Endodermal cell (in vitro differentiated cells): ENCODE results near the gene USP17L17. TPM values are rescaled to one million over a fixed set of nuclear protein-coding genes. Genes with fewer than 3 reads are reported as not detected.
"Not testable (repeated sequence)": the region's sequence is repeated elsewhere in the genome, so short reads cannot be mapped to it uniquely, and the experiment has no call there.

Experiments used
- DNase-seq: peaks from one replicate; pipeline ENCODE4 v3.0.0-alpha.2; 2017
- H3K27ac ChIP-seq: 2 replicates; pipeline ENCODE4 v1.5.1; 2013; ENCODE audit warnings: mild to moderate bottlenecking, low read depth, low read length, moderate library complexity
- H3K27me3 ChIP-seq: 2 replicates; pipeline ENCODE4 v1.6.1; 2013; ENCODE audit warnings: mild to moderate bottlenecking, low read length, moderate library complexity; ENCODE audit not compliant: insufficient read depth, control insufficient read depth, poor library complexity, severe bottlenecking
- H3K36me3 ChIP-seq: 2 replicates; pipeline ENCODE4 v1.7.0; 2013; ENCODE audit warnings: mild to moderate bottlenecking, low read length, moderate library complexity; ENCODE audit not compliant: control insufficient read depth, insufficient read depth
- H3K4me1 ChIP-seq: one replicate; pipeline ENCODE4 v1.7.0; 2013; ENCODE audit warnings: low read length; ENCODE audit not compliant: control insufficient read depth, insufficient read depth
- H3K4me3 ChIP-seq: 2 replicates; pipeline ENCODE4 v1.5.1; 2013; ENCODE audit warnings: mild to moderate bottlenecking, low read length, moderate library complexity
- H3K9ac ChIP-seq: 2 replicates; pipeline ENCODE4 v1.6.1; 2013; ENCODE audit warnings: mild to moderate bottlenecking, low read length, moderate library complexity; ENCODE audit not compliant: poor library complexity, severe bottlenecking; ENCODE audit errors: extremely low read depth
- H3K9me3 ChIP-seq: 2 replicates; pipeline ENCODE4 v1.6.1; 2013; ENCODE audit warnings: mild to moderate bottlenecking, low read length, moderate library complexity; ENCODE audit not compliant: control insufficient read depth
- H3K27ac Mint-ChIP-seq: 2 replicates; pipeline ENCODE4 v1.8.0; 2020; ENCODE audit warnings: mixed read lengths
- H3K27me3 Mint-ChIP-seq: 2 replicates; pipeline ENCODE4 v1.8.0; 2021; ENCODE audit warnings: mild to moderate bottlenecking, mixed read lengths; ENCODE audit not compliant: insufficient read depth
- H3K36me3 Mint-ChIP-seq: 2 replicates; pipeline ENCODE4 v1.8.0; 2020; ENCODE audit warnings: low read depth, mixed read lengths
- H3K4me1 Mint-ChIP-seq: 2 replicates; pipeline ENCODE4 v1.8.0; 2020; ENCODE audit warnings: mixed read lengths
- H3K4me3 Mint-ChIP-seq: 2 replicates; pipeline ENCODE4 v1.8.0; 2020; ENCODE audit warnings: mild to moderate bottlenecking, moderate library complexity, mixed read lengths
- H3K9me3 Mint-ChIP-seq: 2 replicates; pipeline ENCODE4 v1.8.0; 2020; ENCODE audit warnings: mild to moderate bottlenecking, mixed read lengths
- WGBS, 2 experiments: methylation state at CpG; one replicate each; pipeline versions ENCODE4 v1.1.5 to v1.1.7; 2013; ENCODE audit warnings: missing lambda C conversion rate in 2 of 2, mixed read lengths in 1 of 2; ENCODE audit not compliant: insufficient coverage in 1 of 2, insufficient read length in 1 of 2; 5-methylcytosine and 5-hydroxymethylcytosine counted together
- total RNA-seq, 2 donors: library from RNA; stranded (reverse); fragmentation: NEBNext Ultra II Directional in 1 of 2; extraction: Animal tissue kit (Norgen Biotek cat#: 25700) in 1 of 2; gene quantifications; 2 replicates in 1 of 2; 3 replicates in 1 of 2; pipeline ENCODE4 v1.2.1, GENCODE V29; 2021

The USP17L17 gene
- total RNA-seq, 2 donors from 2014 or later: not detected

- WGBS, 2 experiments: 57 to 76% methylated on average over 2 to 5 of the region's 10 CpGs
- H3K4me1 ChIP-seq, H3K4me1 Mint-ChIP-seq, DNase-seq, H3K9me3 ChIP-seq, H3K9ac ChIP-seq, H3K4me3 ChIP-seq, H3K36me3 ChIP-seq, H3K36me3 Mint-ChIP-seq, H3K27ac Mint-ChIP-seq, H3K27me3 ChIP-seq, H3K9me3 Mint-ChIP-seq, H3K27ac ChIP-seq, H3K27me3 Mint-ChIP-seq, H3K4me3 Mint-ChIP-seq: not testable (repeated sequence)
Observed at GRCh38 chr4:9271719-9272118, 28.0 kb downstream of the USP17L17 start.

Other genes starting within 250 kb of the USP17L17 start
- not detected for gene FAM90A26, start 73.5 kb upstream of the USP17L17 start, total RNA-seq
- not detected for gene USP17L10, start 33.2 kb upstream of the USP17L17 start, total RNA-seq
- gene USP17L11, start 28.5 kb upstream of the USP17L17 start, total RNA-seq: not detected
- gene USP17L12, start 23.7 kb upstream of the USP17L17 start, total RNA-seq: not detected
- not detected for gene USP17L13, start 19.0 kb upstream of the USP17L17 start, total RNA-seq
- not detected for gene USP17L15, start 9.5 kb upstream of the USP17L17 start, total RNA-seq
- not detected for gene USP17L18, start 4.8 kb downstream of the USP17L17 start, total RNA-seq
- gene USP17L19, start 9.5 kb downstream of the USP17L17 start, total RNA-seq: not detected
- not detected for gene USP17L20, start 14.2 kb downstream of the USP17L17 start, total RNA-seq
- gene USP17L21, start 19.0 kb downstream of the USP17L17 start, total RNA-seq: not detected
- gene USP17L22, start 23.7 kb downstream of the USP17L17 start, total RNA-seq: not detected
- gene USP17L24, start 81.3 kb downstream of the USP17L17 start, total RNA-seq: not detected
- gene USP17L25, start 86.0 kb downstream of the USP17L17 start, total RNA-seq: not detected
- not detected for gene USP17L26, start 90.8 kb downstream of the USP17L17 start, total RNA-seq
- gene USP17L5, start 95.5 kb downstream of the USP17L17 start, total RNA-seq: not detected
- gene USP17L27, start 100.3 kb downstream of the USP17L17 start, total RNA-seq: not detected
- gene USP17L28, start 105.0 kb downstream of the USP17L17 start, total RNA-seq: not detected
- gene USP17L29, start 109.8 kb downstream of the USP17L17 start, total RNA-seq: not detected
- not detected for gene USP17L30, start 119.2 kb downstream of the USP17L17 start, total RNA-seq
- gene DEFB131A, start 200.5 kb downstream of the USP17L17 start, total RNA-seq: not detected